GM18508 (cell line): ENCODE measurements around the gene SLC1A5.
"Not testable (repeated sequence)": the region's sequence is repeated elsewhere in the genome, so short reads cannot be mapped to it uniquely, and the experiment has no call there.

Source experiments
- ATAC-seq: cut with Tn5 transposase; IDR thresholded peaks from one replicate; pipeline ENCODE4 v1.9.1; 2021; ENCODE audit warnings: moderate number of reproducible peaks; ENCODE audit not compliant: insufficient read depth, unreplicated experiment

The SLC1A5 gene

GRCh38 chr19:46803555-46803954 lies 15.2 kb upstream of the SLC1A5 start:
- no peak for ATAC-seq

- no peak for ATAC-seq
Measured at GRCh38 chr19:46802152-46802551, 13.8 kb upstream of the SLC1A5 start.

- ATAC-seq = no peak
Measured at GRCh38 chr19:46798713-46799112, 10.3 kb upstream of the SLC1A5 start.

DNA sequence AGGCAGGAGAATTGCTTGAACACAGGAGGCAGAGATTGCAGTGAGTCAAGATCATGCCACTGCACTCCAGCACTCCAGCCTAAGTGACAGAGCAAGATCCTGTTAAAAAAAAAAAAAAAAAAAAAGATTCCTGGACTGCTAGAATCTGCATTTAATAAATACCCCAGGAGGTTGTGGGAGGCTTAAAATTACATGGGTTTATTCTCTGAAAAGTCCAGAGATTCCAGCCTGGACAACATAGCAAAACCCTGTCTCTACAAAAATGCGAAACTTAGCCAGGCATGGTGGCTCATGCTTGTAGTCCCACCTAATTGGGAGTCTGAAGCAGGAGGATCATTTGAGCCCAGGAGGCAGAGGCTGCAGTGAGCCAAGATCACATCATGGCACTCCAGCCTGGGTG lies 9.5 kb upstream of the SLC1A5 start:
- ATAC-seq = no peak

DNA sequence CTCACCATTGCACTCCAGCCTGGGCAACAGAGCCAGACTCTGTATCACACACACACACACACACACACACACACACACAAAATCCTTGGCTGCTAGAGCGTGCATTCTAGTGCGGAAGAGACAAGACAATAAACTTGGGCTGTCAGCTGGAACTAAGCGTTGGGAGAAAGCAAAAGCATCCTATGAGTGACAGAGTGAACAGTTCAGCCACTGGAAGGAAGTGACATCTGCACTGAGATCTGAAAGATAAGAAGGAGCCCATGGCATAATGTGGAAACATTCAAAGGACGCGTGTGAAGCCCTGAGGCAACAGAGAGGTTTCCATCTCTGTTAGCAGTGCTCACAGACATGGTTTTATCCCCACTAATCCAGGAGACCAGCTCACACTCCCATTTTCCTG lies 3.5 kb upstream of the SLC1A5 start:
- ATAC-seq = no peak

- no peak for ATAC-seq
Measured at GRCh38 chr19:46789371-46789770, 977 bp upstream of the SLC1A5 start.

GRCh38 chr19:46788968-46789338 lies 559 bp upstream of the SLC1A5 start:
- no peak for ATAC-seq

GRCh38 chr19:46787331-46788261 lies 798 bp downstream of the SLC1A5 start:
- no peak for ATAC-seq

DNA sequence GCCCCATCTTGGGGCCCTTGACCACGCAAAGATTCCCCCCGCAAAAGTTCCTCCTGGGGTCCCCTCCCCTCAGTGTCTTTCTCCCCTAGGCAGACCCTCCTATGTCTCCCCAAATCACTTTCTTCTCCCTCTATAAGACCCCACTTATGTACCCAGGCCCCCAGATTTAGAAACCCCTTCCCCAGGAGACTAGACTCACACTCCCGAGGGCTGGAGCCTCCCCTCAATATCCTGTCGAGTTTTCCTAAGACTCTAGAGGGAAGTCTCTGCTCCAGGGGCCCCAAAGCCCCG lies 1.4 kb downstream of the SLC1A5 start:
- no peak for ATAC-seq

DNA sequence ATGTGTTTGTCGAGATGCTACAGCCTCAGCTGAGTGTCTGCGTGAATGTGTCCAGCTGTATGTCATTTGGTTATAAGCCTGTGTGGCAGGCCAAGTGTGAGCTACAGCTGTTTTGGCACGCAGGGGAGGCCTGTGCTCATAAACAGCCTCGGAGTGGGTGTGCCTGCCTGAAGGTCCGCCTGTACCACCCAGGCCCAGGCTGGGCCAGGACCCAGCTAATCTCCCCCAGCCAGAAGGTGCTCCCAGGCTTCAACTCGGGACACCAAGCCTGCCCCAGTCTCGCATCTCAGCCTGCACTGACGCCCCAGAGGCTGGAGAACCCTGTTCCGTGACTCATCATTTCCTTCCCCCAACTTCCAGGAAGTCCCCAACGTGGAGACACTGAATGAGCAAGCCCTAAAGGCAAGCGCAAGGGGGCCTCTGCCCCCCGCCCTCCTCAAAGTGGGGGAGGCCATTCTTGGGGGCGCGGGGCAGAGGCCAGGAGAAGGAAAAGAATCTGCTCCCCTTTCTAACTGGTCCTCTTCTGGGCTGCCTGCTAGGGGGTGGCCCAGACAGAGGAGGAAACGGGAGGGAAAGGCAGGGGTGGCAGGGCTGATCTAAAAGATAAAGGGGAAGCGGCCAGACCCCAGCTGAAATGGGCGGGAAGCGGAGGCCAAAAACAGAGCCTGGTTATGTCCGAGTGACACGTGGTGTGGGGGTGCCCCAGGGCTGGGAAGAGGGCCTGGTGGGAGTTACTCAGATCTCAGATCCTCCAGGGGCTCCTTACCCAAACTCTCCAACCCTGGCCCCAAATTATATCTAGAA lies 2.0 kb downstream of the SLC1A5 start:
- no peak for ATAC-seq

- ATAC-seq = no peak
Measured at GRCh38 chr19:46785980-46786235, 2.5 kb downstream of the SLC1A5 start.

GRCh38 chr19:46785054-46785979 lies 3.1 kb downstream of the SLC1A5 start:
- ATAC-seq = no peak

DNA sequence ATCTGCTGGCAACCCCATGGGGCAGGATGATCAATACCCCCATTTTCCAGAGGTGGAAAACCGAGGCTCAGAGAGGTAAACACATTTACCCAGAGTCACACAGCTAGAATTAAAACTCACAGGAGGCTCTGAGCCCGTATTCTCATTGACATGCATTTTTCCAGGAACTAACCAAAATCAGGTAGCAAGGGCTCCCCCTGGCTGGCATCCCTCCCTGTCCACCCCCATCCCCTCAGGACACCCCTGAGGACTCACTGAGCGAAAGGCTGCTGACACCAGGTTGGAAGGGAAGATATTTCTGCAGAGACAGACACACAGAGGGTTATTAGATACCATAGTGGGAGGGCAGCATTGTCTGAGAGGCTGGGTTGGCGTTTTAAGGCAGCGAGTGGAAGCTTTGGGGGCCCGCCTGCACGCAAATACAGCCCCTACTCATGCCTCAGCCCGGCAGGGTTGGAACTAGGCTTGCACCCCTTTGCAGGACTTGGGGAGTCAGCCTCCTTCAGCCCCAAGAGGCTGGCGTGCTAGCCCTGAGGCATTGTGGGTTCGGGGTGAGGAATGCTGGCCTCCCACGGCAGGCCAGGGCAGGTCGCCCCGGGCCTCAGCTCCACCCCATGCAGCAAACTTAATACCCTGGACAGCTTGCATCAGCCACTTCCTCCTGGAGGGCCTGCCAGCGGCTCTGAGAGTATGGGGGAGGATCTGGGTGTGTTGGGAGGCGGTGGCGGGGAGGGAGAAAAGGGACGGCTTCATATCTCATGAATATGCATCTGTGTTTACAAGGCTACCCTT lies 3.9 kb downstream of the SLC1A5 start:
- no peak for ATAC-seq

DNA sequence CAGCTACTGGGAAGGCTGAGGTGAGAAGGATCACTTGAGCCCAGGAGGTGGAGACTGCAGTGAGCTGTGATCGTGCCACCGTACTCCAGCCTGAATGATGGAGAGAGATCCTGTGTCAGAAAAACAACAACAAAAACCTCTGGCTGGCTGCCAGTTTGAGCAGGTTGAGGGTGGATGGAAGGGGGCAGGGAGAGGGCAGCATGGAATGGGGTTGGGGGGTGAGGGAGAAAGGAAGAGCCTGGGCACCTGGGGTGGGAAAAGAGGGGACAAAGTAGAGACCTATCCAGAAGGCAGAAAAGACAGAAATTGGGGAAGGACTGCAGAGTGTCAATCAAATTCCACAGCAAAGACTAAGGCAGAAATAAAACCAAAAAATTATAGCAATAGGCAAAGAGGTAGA lies 4.7 kb downstream of the SLC1A5 start:
- ATAC-seq = no peak

DNA sequence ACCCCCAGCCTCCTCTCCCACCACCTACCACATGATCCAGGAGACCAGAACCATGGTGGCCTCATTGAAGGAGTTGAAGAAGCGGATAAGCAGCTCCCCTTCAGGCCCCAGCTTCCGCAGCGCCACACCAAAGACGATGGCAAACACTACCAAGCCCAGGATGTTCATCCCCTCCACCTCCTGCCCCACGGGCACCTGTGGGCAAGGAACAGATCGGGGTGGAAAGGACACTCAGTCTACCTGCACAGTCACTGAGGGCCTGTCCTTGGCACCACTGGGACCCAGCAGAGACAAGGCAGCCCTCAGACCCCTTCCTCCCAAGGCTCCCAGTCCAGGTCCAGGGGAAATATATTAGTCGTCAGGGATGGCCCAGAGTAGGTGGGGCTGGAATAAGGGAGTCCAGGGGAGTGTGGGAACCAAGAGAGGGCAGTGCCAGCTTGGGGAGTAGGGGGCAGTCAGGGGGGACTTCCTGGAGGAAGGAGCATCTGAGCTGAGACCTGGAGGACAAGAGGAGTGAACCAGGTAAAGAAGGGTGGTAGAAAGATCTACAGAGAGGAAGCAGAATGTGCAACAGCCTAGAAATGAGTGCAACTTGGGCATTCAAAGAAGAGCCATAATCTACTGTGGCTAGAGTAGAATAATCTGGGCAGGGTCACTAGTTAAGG lies 5.9 kb downstream of the SLC1A5 start:
- ATAC-seq = no peak

- ATAC-seq = not testable (repeated sequence)
Measured at GRCh38 chr19:46777956-46778645, 10.3 kb downstream of the SLC1A5 start.

- ATAC-seq = no peak
Measured at GRCh38 chr19:46776927-46777911, 11.2 kb downstream of the SLC1A5 start.
